ENCODE results near the gene ASB13. TPM values are rescaled to one million over a fixed set of nuclear protein-coding genes. Genes with fewer than 3 reads are reported as not detected.

ASB13 gene
- total RNA-seq, 3 donors from 2014 or later (not counting 1 experiment from before 2014, with no cell fraction given): 0.99 to 2.4 (median 1.4) TPM

DNA sequence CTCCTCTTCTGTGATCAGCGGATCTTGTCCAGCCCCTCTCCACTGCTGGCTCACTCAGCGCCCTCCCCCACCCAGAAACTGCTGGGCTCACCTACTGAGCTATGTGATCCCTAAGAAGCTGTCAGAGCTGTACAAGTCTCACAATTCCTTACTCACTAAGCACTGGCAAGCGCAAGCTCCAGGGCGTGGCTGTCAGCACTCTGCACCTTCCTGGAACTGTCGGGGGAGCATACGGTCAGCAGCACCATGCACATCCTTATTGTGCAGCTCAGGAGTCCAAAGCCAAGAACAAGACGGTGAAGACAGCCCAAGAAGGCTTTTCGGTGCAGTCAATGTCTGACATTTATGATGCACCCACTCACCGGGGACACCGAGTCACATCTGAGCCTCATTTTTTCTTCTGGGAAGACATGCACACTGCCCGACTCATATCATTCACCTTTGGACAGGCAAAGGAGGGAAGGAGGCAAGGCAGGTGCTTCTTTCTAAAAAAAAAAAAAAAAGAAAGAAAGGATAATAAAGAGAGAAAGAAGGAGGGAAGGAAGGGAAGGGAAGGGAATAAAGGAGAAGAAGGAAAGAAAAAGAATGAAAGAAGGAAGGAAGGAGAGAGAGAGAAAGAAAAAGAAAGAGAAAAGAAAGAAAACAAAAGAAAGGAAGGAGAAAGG, 56.3 kb downstream of the ASB13 start:
- intact Hi-C loops (cut with micrococcal nuclease): no loop called here
- no peak overlapping the region for H3K27ac ChIP-seq (ENCODE audit: low read length)
- no peaks in the 10 kb centered on the region for H3K9me3 ChIP-seq (ENCODE audit: control insufficient read depth, insufficient read depth, low read length)
- H3K36me3 ChIP-seq (ENCODE audit: control insufficient read depth, insufficient read depth, low read length): no peaks in the 10 kb centered on the region
- DNase-seq (no peak), ATAC-seq (no peak)
- no peaks in the 10 kb centered on the region for H3K36me3 Mint-ChIP-seq
- no peaks in the 10 kb centered on the region for H3K4me1 ChIP-seq (ENCODE audit: control insufficient read depth, insufficient read depth, low read length)
- WGBS (ENCODE audit: insufficient coverage): 90% methylated on average over 11 of the region's 11 CpGs
- no peak overlapping the region for H3K27ac Mint-ChIP-seq
- no peak for TF ChIP-seq CTCF (IDR thresholded peaks at IDR 0.05)
- H3K4me3 Mint-ChIP-seq: no peak overlapping the region
- no peaks in the 10 kb centered on the region for H3K4me1 Mint-ChIP-seq
- H3K27me3 Mint-ChIP-seq (ENCODE audit: low read depth in 2 of 2): peaks cover 4 to 8% of the 10 kb centered on the region in 2 donors
- H3K9me3 Mint-ChIP-seq: no peaks in the 10 kb centered on the region
- H3K4me3 ChIP-seq (ENCODE audit: low read length): no peak overlapping the region
- no peaks in the 10 kb centered on the region for H3K27me3 ChIP-seq (ENCODE audit: control insufficient read depth, insufficient read depth, low read length)

- intact Hi-C loops (cut with micrococcal nuclease): no loop called here
- DNase-seq (no peak), ATAC-seq (no peak)
- TF ChIP-seq CTCF (IDR thresholded peaks at IDR 0.05): no peak
- Histone ChIP-seq H3K27ac (ENCODE audit: low read length) (no peak overlapping the region), H3K4me1 (ENCODE audit: control insufficient read depth, insufficient read depth, low read length) (no peaks in the 10 kb centered on the region), H3K4me3 (ENCODE audit: low read length) (no peak overlapping the region), H3K9me3 (ENCODE audit: control insufficient read depth, insufficient read depth, low read length) (no peaks in the 10 kb centered on the region), H3K27me3 (ENCODE audit: control insufficient read depth, insufficient read depth, low read length) (no peaks in the 10 kb centered on the region), H3K36me3 (ENCODE audit: control insufficient read depth, insufficient read depth, low read length) (no peaks in the 10 kb centered on the region)
- WGBS (ENCODE audit: insufficient coverage): 87% methylated on average over 12 of the region's 12 CpGs
- no peaks in the 10 kb centered on the region for H3K4me1 Mint-ChIP-seq
- no peak overlapping the region for H3K4me3 Mint-ChIP-seq
- no peaks in the 10 kb centered on the region for H3K36me3 Mint-ChIP-seq
- H3K27ac Mint-ChIP-seq: no peak overlapping the region
- peaks cover 4 to 8% of the 10 kb centered on the region in 2 donors for H3K27me3 Mint-ChIP-seq (ENCODE audit: low read depth in 2 of 2)
- H3K9me3 Mint-ChIP-seq: no peaks in the 10 kb centered on the region
Observed at GRCh38 chr10:5608608-5609220, 57.7 kb downstream of the ASB13 start.

GRCh38 chr10:5607594-5607993, 58.8 kb downstream of the ASB13 start:
- Histone ChIP-seq H3K4me3 (ENCODE audit: low read length) (no peak overlapping the region), H3K4me1 (ENCODE audit: control insufficient read depth, insufficient read depth, low read length) (no peaks in the 10 kb centered on the region), H3K36me3 (ENCODE audit: control insufficient read depth, insufficient read depth, low read length) (no peaks in the 10 kb centered on the region), H3K9me3 (ENCODE audit: control insufficient read depth, insufficient read depth, low read length) (no peaks in the 10 kb centered on the region), H3K27me3 (ENCODE audit: control insufficient read depth, insufficient read depth, low read length) (no peaks in the 10 kb centered on the region), H3K27ac (ENCODE audit: low read length) (no peak overlapping the region)
- Mint-ChIP-seq H3K27me3 (ENCODE audit: low read depth in 2 of 2) (peaks cover 4 to 8% of the 10 kb centered on the region in 2 donors), H3K4me1 (no peaks in the 10 kb centered on the region), H3K27ac (no peak overlapping the region), H3K4me3 (no peak overlapping the region), H3K36me3 (no peaks in the 10 kb centered on the region), H3K9me3 (no peaks in the 10 kb centered on the region)
- ATAC-seq (no peak), DNase-seq (no peak)
- intact Hi-C loops (cut with micrococcal nuclease): no loop called here
- no peak for TF ChIP-seq CTCF (IDR thresholded peaks at IDR 0.05)
- whole genome bisulfite sequencing (ENCODE audit: insufficient coverage): 37% methylated on average over 7 of the region's 7 CpGs

All from natural killer cell (primary cell).